GM04503 (cell line): Measurements from ENCODE around the gene MEIS2.

Experiments
- DNase-seq: peaks from one replicate; pipeline ENCODE4 v3.0.0-alpha.2; 2012; ENCODE audit warnings: low read depth

Gene MEIS2

GRCh38 chr15:37100109-37100965, at the start of gene MEIS2:
Gene MEIS2 (minus strand): TSS chr15:37100549. CDS start chr15:37099466, 1,083 bp downstream.
- DNase-seq, result peak; percentile 80

GRCh38 chr15:37149146-37149545, 48.8 kb upstream of the MEIS2 start:
- no peak for DNase-seq

GRCh38 chr15:37148714-37149113, 48.4 kb upstream of the MEIS2 start:
- no peak for DNase-seq

- DNase-seq, result no peak
Observed at GRCh38 chr15:37143351-37143750, 43.0 kb upstream of the MEIS2 start.

- DNase-seq, result no peak
Observed at GRCh38 chr15:37142371-37142770, 42.0 kb upstream of the MEIS2 start.

GRCh38 chr15:37140531-37141058, 40.2 kb upstream of the MEIS2 start:
- DNase-seq, result no peak

- DNase-seq, result no peak
Observed at GRCh38 chr15:37138591-37139215, 38.4 kb upstream of the MEIS2 start.

GRCh38 chr15:37137221-37137620, 36.9 kb upstream of the MEIS2 start:
- no peak for DNase-seq

GRCh38 chr15:37136666-37137065, 36.3 kb upstream of the MEIS2 start:
- no peak for DNase-seq

GRCh38 chr15:37135225-37135624, 34.9 kb upstream of the MEIS2 start:
- no peak for DNase-seq

- DNase-seq, result no peak
Observed at GRCh38 chr15:37134699-37135131, 34.4 kb upstream of the MEIS2 start.

GRCh38 chr15:37134244-37134643, 33.9 kb upstream of the MEIS2 start:
- no peak for DNase-seq

- no peak for DNase-seq
Observed at GRCh38 chr15:37133602-37134001, 33.3 kb upstream of the MEIS2 start.

GRCh38 chr15:37132826-37133417, 32.6 kb upstream of the MEIS2 start:
- no peak for DNase-seq

GRCh38 chr15:37131621-37132020, 31.3 kb upstream of the MEIS2 start:
- no peak for DNase-seq

- no peak for DNase-seq
Observed at GRCh38 chr15:37130356-37130755, 30.0 kb upstream of the MEIS2 start.

- no peak for DNase-seq
Observed at GRCh38 chr15:37125143-37125542, 24.8 kb upstream of the MEIS2 start.

GRCh38 chr15:37124331-37124730, 24.0 kb upstream of the MEIS2 start:
- no peak for DNase-seq

- DNase-seq, result no peak
Observed at GRCh38 chr15:37122703-37123102, 22.4 kb upstream of the MEIS2 start.

- DNase-seq, result no peak
Observed at GRCh38 chr15:37121492-37121891, 21.1 kb upstream of the MEIS2 start.

- no peak for DNase-seq
Observed at GRCh38 chr15:37117030-37117429, 16.7 kb upstream of the MEIS2 start.

- DNase-seq, result no peak
Observed at GRCh38 chr15:37115538-37115937, 15.2 kb upstream of the MEIS2 start.
